ENCODE measurements around the gene SLC6A2. TPM values are rescaled to one million over a fixed set of nuclear protein-coding genes. Genes with fewer than 3 reads are reported as not detected.

Gene SLC6A2
- total and polyA plus RNA-seq, 2 of the 13 experiments (the other 11 are each of a cell fraction or from before 2014, with no cell fraction given), result 0.62 to 0.66 TPM

- WGBS (ENCODE audit: low lambda C conversion rate), result 45% methylated on average over 6 of the region's 6 CpGs
- BruUV-seq (replicated peaks), result no TSS peak
These were observed 42.0 kb upstream of the SLC6A2 start for GRCh38 chr16:55613613-55614335.

More at GRCh38 chr16:55613613-55614335, 42.0 kb upstream of the SLC6A2 start:
- Histone ChIP-seq H4K20me1 (ENCODE audit: insufficient read depth, low read length) (no peaks in the 10 kb centered on the region), H3K4me3 (replicated peaks in 1 of 3; ENCODE audit: insufficient read depth in 1 of 3, low read depth in 2 of 3, low read length in 3 of 3) (no peak overlapping the region), H2AFZ (ENCODE audit: low read length) (no peak overlapping the region), H3K4me2 (ENCODE audit: low read depth, low read length) (no peak overlapping the region), H3K9me3 (ENCODE audit: low read length) (peaks cover 6% of the 10 kb centered on the region; the same call in 1 of the 2 replicates), H3K27me3 (ENCODE audit: control insufficient read depth in 1 of 2, insufficient read depth in 2 of 2, low read length in 2 of 2) (no peaks in the 10 kb centered on the region), H3K4me1 (ENCODE audit: insufficient read depth, low read length) (no peaks in the 10 kb centered on the region), H3K36me3 (replicated peaks in 1 of 2; ENCODE audit: control insufficient read depth in 1 of 2, insufficient read depth in 2 of 2, low read length in 2 of 2) (no peaks in the 10 kb centered on the region), H3K27ac (ENCODE audit: extremely low read length, insufficient read depth, low read length) (no peak overlapping the region), H3K9ac (ENCODE audit: insufficient read depth, low read depth, low read length) (no peak overlapping the region), H3K79me2 (ENCODE audit: insufficient read depth, low read length) (no peaks in the 10 kb centered on the region)
- ChIA-PET POLR2A (no interaction called here), CTCF (ENCODE audit: low intra/inter-chr PET ratio, low total read pairs) (no interaction called here)
- in situ Hi-C loops (cut with HindIII; ENCODE audit: extremely low pct_ligation_motif_present, low pct_unique_long_range_greater_than_20kb) (no loop called here), intact Hi-C loops (cut with micrococcal nuclease; ENCODE audit: unreplicated experiment) (no loop called here)
- ATAC-seq (no peak), DNase-seq (ENCODE audit: low spot score) (no peak), FAIRE-seq (no peak)
- no peak for TF ChIP-seq MXD4 (CRISPR knock-in tag; IDR thresholded peaks at IDR 0.05)
- no peak for TF ChIP-seq UBTF (CRISPR knock-in tag; IDR thresholded peaks at IDR 0.05)
- TF ChIP-seq KLF12 (CRISPR knock-in tag; IDR thresholded peaks at IDR 0.05; ENCODE audit: borderline replicate concordance), result no peak
- no peak for TF ChIP-seq IKZF4 (CRISPR knock-in tag; IDR thresholded peaks at IDR 0.05; ENCODE audit: borderline replicate concordance, low read depth, not compliant biosample characterization)
- no peak for TF ChIP-seq TOE1 (CRISPR knock-in tag; IDR thresholded peaks at IDR 0.05)
- no peak for TF ChIP-seq NONO (IDR thresholded peaks at IDR 0.05)
- no peak for TF ChIP-seq NONO (CRISPR knock-in tag; conservative IDR thresholded peaks at IDR 0.05)
- no peak for TF ChIP-seq ZNF17 (CRISPR knock-in tag; IDR thresholded peaks at IDR 0.05)
- no peak for TF ChIP-seq ZNF329 (CRISPR knock-in tag; IDR thresholded peaks at IDR 0.05; ENCODE audit: low read depth)
- TF ChIP-seq FLYWCH1 (CRISPR knock-in tag; IDR thresholded peaks at IDR 0.05), result no peak
- no peak for TF ChIP-seq ZSCAN25 (CRISPR knock-in tag; IDR thresholded peaks at IDR 0.05)
- no peak for TF ChIP-seq ZSCAN22 (CRISPR knock-in tag; IDR thresholded peaks at IDR 0.05)
- no peak for TF ChIP-seq ZNF83 (CRISPR knock-in tag; IDR thresholded peaks at IDR 0.05; ENCODE audit: borderline replicate concordance)
- no peak for TF ChIP-seq FOXA1 (IDR thresholded peaks at IDR 0.05)
- no peak for TF ChIP-seq FOXA1 (CRISPR knock-in tag; IDR thresholded peaks at IDR 0.05)
- no peak for TF ChIP-seq ZNF18 (CRISPR knock-in tag; IDR thresholded peaks at IDR 0.05; ENCODE audit: insufficient replicate concordance)
- no peak for TF ChIP-seq HNRNPK (IDR thresholded peaks at IDR 0.05; ENCODE audit: low read depth, low read length, poor library complexity, severe bottlenecking)
- no peak for TF ChIP-seq KDM2A (CRISPR knock-in tag; IDR thresholded peaks at IDR 0.05; ENCODE audit: borderline replicate concordance, low read depth)
- no peak for TF ChIP-seq ZNF546 (CRISPR knock-in tag; conservative IDR thresholded peaks at IDR 0.05)
- no peak for TF ChIP-seq FOSL2 (CRISPR knock-in tag; IDR thresholded peaks at IDR 0.05)
